BE2C (cell line): Measurements from ENCODE around the gene MAP3K5.

Experiments
- DNase-seq: peaks from one replicate; pipeline ENCODE4 v3.0.0-alpha.2; 2020
- H3K27me3 ChIP-seq: fragments of 250-450 bp; sonication (Bioruptor Pico); 2 replicates; pipeline ENCODE4 v1.5.1; 2020; ENCODE audit warnings: mild to moderate bottlenecking
- H3K36me3 ChIP-seq: fragments of 250-450 bp; sonication (Bioruptor Pico); 2 replicates; pipeline ENCODE4 v1.5.1; 2020; ENCODE audit warnings: mild to moderate bottlenecking
- H3K4me1 ChIP-seq: fragments of 250-450 bp; sonication (Bioruptor Pico); 2 replicates; pipeline ENCODE4 v1.5.1; 2020
- H3K4me3 ChIP-seq: 2 replicates; pipeline ENCODE4 v1.5.1; 2011; ENCODE audit warnings: low read depth, low read length
- H3K9me3 ChIP-seq: fragments of 250-450 bp; sonication (Bioruptor Pico); 2 replicates; pipeline ENCODE4 v1.5.1; 2020
- CTCF ChIP-seq: IDR thresholded peaks from 2 replicates; pipeline ENCODE4 v1.5.1; 2012; ENCODE audit warnings: mild to moderate bottlenecking, low read depth, low read length

The MAP3K5 gene

DNA sequence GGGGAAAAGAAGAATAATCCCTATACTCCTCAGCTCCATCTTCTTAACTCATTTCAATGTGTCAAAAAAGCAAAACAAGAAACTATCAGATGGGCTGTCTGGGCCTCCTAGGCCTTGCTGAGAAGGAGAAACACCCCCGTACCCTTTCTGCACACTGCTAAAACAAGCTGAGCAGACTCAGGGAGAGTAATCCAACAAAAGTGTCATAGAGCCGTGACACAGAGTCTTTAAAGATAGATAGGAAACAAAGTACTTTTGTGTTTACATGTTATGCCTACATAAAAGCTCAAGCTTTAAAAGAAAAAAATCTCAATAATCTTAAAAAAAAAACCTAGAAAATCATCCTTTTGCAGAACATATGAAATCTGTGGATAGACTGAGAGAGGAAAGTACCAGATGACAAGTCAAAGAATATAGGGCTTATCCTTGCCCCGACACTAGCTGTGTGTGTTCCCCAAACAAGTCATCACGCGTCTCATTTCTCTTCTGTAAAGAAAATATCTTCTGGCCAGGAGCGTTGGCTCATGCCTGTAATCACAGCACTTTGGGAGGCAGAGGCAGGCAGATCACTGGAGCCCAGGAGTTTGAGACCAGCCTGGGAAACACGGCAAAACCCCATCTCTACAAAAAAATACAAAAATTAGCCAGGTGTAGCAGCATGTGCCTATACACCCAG lies 81.3 kb downstream of the MAP3K5 start:
- H3K4me1 ChIP-seq = no peaks in the 10 kb centered on the region
- no peak for DNase-seq
- no peaks in the 10 kb centered on the region for H3K36me3 ChIP-seq
- no peak for TF ChIP-seq CTCF
- H3K27me3 ChIP-seq = no peaks in the 10 kb centered on the region
- H3K9me3 ChIP-seq = no peaks in the 10 kb centered on the region
- H3K4me3 ChIP-seq = no peak overlapping the region

DNA sequence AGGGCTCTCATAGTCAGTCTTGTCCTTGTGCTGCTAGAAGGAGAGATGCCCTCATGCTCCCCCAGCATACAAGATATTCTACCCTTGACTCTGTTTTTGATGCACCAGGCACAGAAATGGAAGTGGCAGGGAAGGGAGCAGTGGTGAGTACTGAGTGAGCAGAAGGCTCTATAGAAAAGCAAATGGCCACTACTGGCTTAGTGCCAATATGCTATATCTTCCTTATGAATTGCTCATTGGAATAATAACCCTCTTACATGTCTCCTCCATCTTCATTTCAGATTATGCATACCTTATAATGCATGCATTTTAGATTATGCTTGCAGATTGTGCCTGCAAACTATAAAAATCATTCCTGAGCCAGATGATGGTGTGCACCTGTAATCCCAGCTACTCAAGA lies 82.8 kb downstream of the MAP3K5 start:
- no peaks in the 10 kb centered on the region for H3K9me3 ChIP-seq
- H3K4me1 ChIP-seq = no peaks in the 10 kb centered on the region
- no peaks in the 10 kb centered on the region for H3K27me3 ChIP-seq
- DNase-seq = no peak
- H3K4me3 ChIP-seq = no peak overlapping the region
- no peaks in the 10 kb centered on the region for H3K36me3 ChIP-seq
- TF ChIP-seq CTCF = no peak

DNA sequence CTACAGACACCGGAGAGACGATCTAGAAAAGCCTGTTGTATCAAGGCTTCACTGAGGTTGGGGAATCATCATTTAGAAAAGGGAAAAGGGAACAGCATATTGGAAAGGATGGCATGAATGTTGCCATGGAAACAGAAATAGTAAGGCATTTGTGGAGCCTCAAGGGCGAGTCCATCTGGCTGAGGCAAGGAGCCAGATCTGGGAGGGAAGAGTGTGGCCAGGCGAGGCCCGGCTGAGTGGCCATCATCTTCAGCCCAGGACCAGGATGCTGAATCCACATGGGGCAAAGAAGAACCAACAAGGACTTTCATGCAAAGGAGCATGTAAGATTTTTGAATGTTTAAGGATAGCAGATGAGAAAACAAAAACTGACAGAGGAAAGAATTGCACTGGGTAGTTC lies 85.8 kb downstream of the MAP3K5 start:
- Histone ChIP-seq H3K27me3 (no peaks in the 10 kb centered on the region), H3K9me3 (no peaks in the 10 kb centered on the region), H3K4me1 (no peaks in the 10 kb centered on the region), H3K36me3 (no peaks in the 10 kb centered on the region; the same call in 1 of the 2 replicates), H3K4me3 (no peak overlapping the region)
- TF ChIP-seq CTCF = no peak
- DNase-seq = no peak

GRCh38 chr6:136703331-136703865 lies 88.9 kb downstream of the MAP3K5 start:
- H3K4me1 ChIP-seq = no peaks in the 10 kb centered on the region
- no peaks in the 10 kb centered on the region; the same call in 1 of the 2 replicates for H3K36me3 ChIP-seq
- no peak for DNase-seq
- no peaks in the 10 kb centered on the region for H3K9me3 ChIP-seq
- H3K27me3 ChIP-seq = no peaks in the 10 kb centered on the region
- no peak for TF ChIP-seq CTCF
- H3K4me3 ChIP-seq = no peak overlapping the region

DNA sequence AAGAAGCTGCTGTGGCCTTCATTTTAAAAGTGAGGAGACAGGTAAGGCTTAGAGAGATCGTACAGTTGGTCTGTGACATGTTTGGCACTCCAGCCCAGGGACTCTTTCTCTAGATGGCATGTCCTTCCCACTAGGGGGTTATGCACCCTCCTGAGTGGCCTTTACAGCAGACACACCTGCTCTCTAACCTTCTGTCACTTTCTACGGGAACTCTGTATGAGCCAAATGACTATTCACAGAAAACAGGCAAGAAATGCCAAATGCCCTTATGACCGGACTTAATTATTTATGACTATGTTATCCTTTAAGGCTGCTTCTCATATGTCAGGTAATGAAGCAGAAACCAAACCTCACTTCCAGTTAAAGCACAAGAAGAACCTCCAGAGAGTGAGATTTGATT lies 91.2 kb downstream of the MAP3K5 start:
- TF ChIP-seq CTCF = no peak
- Histone ChIP-seq H3K9me3 (no peaks in the 10 kb centered on the region), H3K4me3 (no peak overlapping the region), H3K27me3 (no peaks in the 10 kb centered on the region), H3K36me3 (no peaks in the 10 kb centered on the region; the same call in 1 of the 2 replicates), H3K4me1 (no peaks in the 10 kb centered on the region)
- DNase-seq = no peak

- no peak for TF ChIP-seq CTCF
- no peaks in the 10 kb centered on the region for H3K27me3 ChIP-seq
- H3K4me3 ChIP-seq = no peak overlapping the region
- DNase-seq = no peak
- no peaks in the 10 kb centered on the region for H3K4me1 ChIP-seq
- H3K9me3 ChIP-seq = no peaks in the 10 kb centered on the region
- H3K36me3 ChIP-seq = no peaks in the 10 kb centered on the region; the same call in 1 of the 2 replicates
Observed at GRCh38 chr6:136699358-136699757, 92.9 kb downstream of the MAP3K5 start.
